Nephron progenitor cell (in vitro differentiated cells): ENCODE data around the gene MDGA2.

Experiments
- DNase-seq: peaks from one replicate; pipeline ENCODE4 v3.0.0; 2021
- H3K27ac Mint-ChIP-seq: 2 replicates; pipeline ENCODE4 v1.8.0; 2021; ENCODE audit warnings: mild to moderate bottlenecking, moderate library complexity, mixed read lengths
- H3K27me3 Mint-ChIP-seq: 2 replicates; pipeline ENCODE4 v1.8.0; 2021; ENCODE audit warnings: mild to moderate bottlenecking, low read depth, mixed read lengths; ENCODE audit not compliant: poor library complexity
- H3K36me3 Mint-ChIP-seq: 2 replicates; pipeline ENCODE4 v1.8.0; 2021; ENCODE audit warnings: low read depth, mixed read lengths
- H3K4me1 Mint-ChIP-seq: 2 replicates; pipeline ENCODE4 v1.8.0; 2021; ENCODE audit warnings: mixed read lengths
- H3K4me3 Mint-ChIP-seq: 2 replicates; pipeline ENCODE4 v1.8.0; 2021; ENCODE audit warnings: mild to moderate bottlenecking, moderate library complexity, mixed read lengths
- H3K9me3 Mint-ChIP-seq: 2 replicates; pipeline ENCODE4 v1.8.0; 2021; ENCODE audit warnings: mild to moderate bottlenecking, moderate library complexity, mixed read lengths
- TF ChIP-seq, protein P1 (sequence below): fragments of 200-600 bp; sonication (generic); IDR thresholded peaks from 2 replicates; pipeline ENCODE4 v1.5.0; 2021; ENCODE audit warnings: antibody characterized with exemption

The MDGA2 gene

GRCh38 chr14:46894476-46894875 lies 780.9 kb downstream of the MDGA2 start:
- TF ChIP-seq, protein P1, sequence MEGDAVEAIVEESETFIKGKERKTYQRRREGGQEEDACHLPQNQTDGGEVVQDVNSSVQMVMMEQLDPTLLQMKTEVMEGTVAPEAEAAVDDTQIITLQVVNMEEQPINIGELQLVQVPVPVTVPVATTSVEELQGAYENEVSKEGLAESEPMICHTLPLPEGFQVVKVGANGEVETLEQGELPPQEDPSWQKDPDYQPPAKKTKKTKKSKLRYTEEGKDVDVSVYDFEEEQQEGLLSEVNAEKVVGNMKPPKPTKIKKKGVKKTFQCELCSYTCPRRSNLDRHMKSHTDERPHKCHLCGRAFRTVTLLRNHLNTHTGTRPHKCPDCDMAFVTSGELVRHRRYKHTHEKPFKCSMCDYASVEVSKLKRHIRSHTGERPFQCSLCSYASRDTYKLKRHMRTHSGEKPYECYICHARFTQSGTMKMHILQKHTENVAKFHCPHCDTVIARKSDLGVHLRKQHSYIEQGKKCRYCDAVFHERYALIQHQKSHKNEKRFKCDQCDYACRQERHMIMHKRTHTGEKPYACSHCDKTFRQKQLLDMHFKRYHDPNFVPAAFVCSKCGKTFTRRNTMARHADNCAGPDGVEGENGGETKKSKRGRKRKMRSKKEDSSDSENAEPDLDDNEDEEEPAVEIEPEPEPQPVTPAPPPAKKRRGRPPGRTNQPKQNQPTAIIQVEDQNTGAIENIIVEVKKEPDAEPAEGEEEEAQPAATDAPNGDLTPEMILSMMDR, result no peak
- H3K4me1 Mint-ChIP-seq, result no peaks in the 10 kb centered on the region
- H3K27ac Mint-ChIP-seq, result no peak overlapping the region
- no peak for DNase-seq
- no peak overlapping the region for H3K4me3 Mint-ChIP-seq
- H3K27me3 Mint-ChIP-seq, result peaks cover 4% of the 10 kb centered on the region
- no peaks in the 10 kb centered on the region for H3K36me3 Mint-ChIP-seq
- no peaks in the 10 kb centered on the region for H3K9me3 Mint-ChIP-seq

- Mint-ChIP-seq H3K27ac (no peak overlapping the region), H3K4me3 (no peak overlapping the region), H3K27me3 (no peaks in the 10 kb centered on the region), H3K36me3 (no peaks in the 10 kb centered on the region), H3K4me1 (no peaks in the 10 kb centered on the region), H3K9me3 (no peaks in the 10 kb centered on the region)
- DNase-seq, result no peak
- TF ChIP-seq, protein P1, result no peak
Observed at GRCh38 chr14:46887144-46887543, 788.3 kb downstream of the MDGA2 start.

DNA sequence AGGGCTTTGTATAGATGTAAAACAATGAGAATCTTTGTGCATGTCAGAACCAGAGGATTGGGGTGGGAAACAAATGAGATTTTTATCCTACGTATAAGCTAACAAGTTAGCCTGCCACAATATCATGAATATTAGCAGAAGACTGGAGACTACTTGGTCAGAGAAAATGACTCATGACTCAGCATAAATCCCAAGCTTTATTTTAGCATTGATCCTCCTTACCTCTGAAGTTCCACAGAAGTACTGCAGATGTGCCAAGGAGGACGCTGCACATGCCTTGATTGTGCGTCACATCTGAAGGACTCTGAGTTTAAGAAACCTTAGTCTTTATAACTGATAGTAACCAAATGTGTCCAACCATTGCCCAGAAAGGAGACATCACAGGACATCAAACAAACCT lies 789.8 kb downstream of the MDGA2 start:
- TF ChIP-seq, protein P1, result no peak
- Mint-ChIP-seq H3K9me3 (no peaks in the 10 kb centered on the region), H3K27me3 (no peaks in the 10 kb centered on the region), H3K4me3 (no peak overlapping the region), H3K4me1 (no peaks in the 10 kb centered on the region), H3K36me3 (no peaks in the 10 kb centered on the region), H3K27ac (no peak overlapping the region)
- no peak for DNase-seq

- H3K4me3 Mint-ChIP-seq, result no peak overlapping the region
- no peak for DNase-seq
- H3K9me3 Mint-ChIP-seq, result no peaks in the 10 kb centered on the region
- no peaks in the 10 kb centered on the region for H3K36me3 Mint-ChIP-seq
- no peaks in the 10 kb centered on the region for H3K4me1 Mint-ChIP-seq
- TF ChIP-seq, protein P1, result no peak
- H3K27me3 Mint-ChIP-seq, result no peaks in the 10 kb centered on the region
- H3K27ac Mint-ChIP-seq, result no peak overlapping the region
Observed at GRCh38 chr14:46861753-46862152, 813.7 kb downstream of the MDGA2 start.

GRCh38 chr14:46840944-46841720 lies 834.3 kb downstream of the MDGA2 start:
- DNase-seq, result no peak
- H3K27ac Mint-ChIP-seq, result no peak overlapping the region
- no peak overlapping the region for H3K4me3 Mint-ChIP-seq
- no peaks in the 10 kb centered on the region for H3K36me3 Mint-ChIP-seq
- TF ChIP-seq, protein P1, result no peak
- no peaks in the 10 kb centered on the region for H3K27me3 Mint-ChIP-seq
- H3K9me3 Mint-ChIP-seq, result no peaks in the 10 kb centered on the region
- H3K4me1 Mint-ChIP-seq, result no peaks in the 10 kb centered on the region

- Mint-ChIP-seq H3K27me3 (no peaks in the 10 kb centered on the region), H3K9me3 (no peaks in the 10 kb centered on the region), H3K4me3 (no peak overlapping the region), H3K27ac (no peak overlapping the region), H3K36me3 (no peaks in the 10 kb centered on the region), H3K4me1 (no peaks in the 10 kb centered on the region)
- no peak for DNase-seq
- TF ChIP-seq, protein P1, result no peak
Observed at GRCh38 chr14:46820291-46820690, 855.1 kb downstream of the MDGA2 start.
